Thyroid gland (tissue), 4 donors: ENCODE data around the gene BUD23.

Experiments
- CTCF ChIP-seq, 6 experiments: fragments of 200-600 bp in 3 of 6; fragments of 450-650 bp in 3 of 6; sonication (generic) in 3 of 6; IDR thresholded peaks; one replicate each; pipeline ENCODE4 v1.5.1; 2016 to 2019; ENCODE audit warnings: antibody characterized with exemption in 6 of 6, mild to moderate bottlenecking in 2 of 6, inconsistent platforms in 1 of 6, moderate library complexity in 1 of 6
- POLR2A ChIP-seq, 2 donors: fragments of 450-650 bp; IDR thresholded peaks; one replicate each; pipeline ENCODE4 v1.6.1; 2017; ENCODE audit warnings: antibody characterized with exemption in 2 of 2, mild to moderate bottlenecking in 2 of 2, moderate library complexity in 1 of 2

GRCh38 chr7:73702226-73702625 lies 18.8 kb downstream of the BUD23 start:
- TF ChIP-seq CTCF (IDR thresholded peaks at IDR 0.05), result no peak
- no peak for TF ChIP-seq POLR2A (IDR thresholded peaks at IDR 0.05)
